Measurements from ENCODE around the gene C2orf69. TPM values are rescaled to one million over a fixed set of nuclear protein-coding genes. Genes with fewer than 3 reads are reported as not detected.

C2orf69 gene
- total RNA-seq, 1 experiment from 2014 or later: 16.4 TPM

DNA sequence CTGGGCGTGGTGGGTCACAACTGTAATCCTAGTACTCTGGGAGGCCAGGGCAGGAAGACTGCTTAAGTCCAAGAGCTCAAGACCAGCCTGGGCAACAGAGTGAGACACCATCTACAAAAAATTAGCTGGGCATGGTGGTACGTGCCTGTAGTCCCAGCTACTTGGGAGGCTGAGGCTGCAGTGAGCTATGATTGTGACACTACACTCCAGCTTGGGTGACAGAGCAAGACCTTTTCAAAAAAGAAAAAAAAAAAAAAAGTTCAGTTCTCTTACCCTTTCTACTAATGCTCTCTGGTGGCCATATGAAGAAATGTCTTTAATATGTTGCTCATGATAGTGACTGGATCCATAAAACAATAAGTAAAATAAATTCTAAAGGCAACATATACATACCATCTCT, 29.3 kb downstream of the C2orf69 start:
- no peaks in the 10 kb centered on the region for H3K9me3 ChIP-seq (ENCODE audit: low read depth, low read length, poor library complexity, severe bottlenecking)
- intact Hi-C loops (cut with micrococcal nuclease; ENCODE audit: unreplicated experiment): loop anchor here (5.0 kb wide), 1 partner anchor 238 kb away; no protein-coding TSS in a partner anchor

GRCh38 chr2:199943373-199943772, 32.3 kb downstream of the C2orf69 start:
- no peaks in the 10 kb centered on the region for H3K27me3 ChIP-seq (replicated peaks; ENCODE audit: insufficient read depth, low read depth, low read length, poor library complexity)
- CTCF ChIA-PET: no interaction called here
- peaks cover 16% of the 10 kb centered on the region for H3K36me3 ChIP-seq (ENCODE audit: insufficient read depth, low read length, poor library complexity, severe bottlenecking)
- no peak overlapping the region for H3K4me3 ChIP-seq (ENCODE audit: low read depth, low read length, poor library complexity, severe bottlenecking)
- no TSS peak for BruUV-seq (replicated peaks)
- no peaks in the 10 kb centered on the region for H3K4me1 ChIP-seq (ENCODE audit: insufficient read depth, low read length, poor library complexity, severe bottlenecking)
- POLR2A ChIA-PET (ENCODE audit: low non-redundant PET): no interaction called here
- no peak for DNase-seq (ENCODE audit: low spot score)
- H3K27ac ChIP-seq (ENCODE audit: low read depth, low read length, poor library complexity, severe bottlenecking): no peak overlapping the region
- H3K9me3 ChIP-seq (ENCODE audit: low read depth, low read length, poor library complexity, severe bottlenecking): no peaks in the 10 kb centered on the region
- intact Hi-C loops (cut with micrococcal nuclease; ENCODE audit: unreplicated experiment): loop anchor here (5.0 kb wide), 1 partner anchor 241 kb away; no protein-coding TSS in a partner anchor
- TF ChIP-seq EZH2 (IDR thresholded peaks at IDR 0.05; ENCODE audit: borderline replicate concordance, low read depth, low read length, poor library complexity, severe bottlenecking) (no peak), CTCF (conservative IDR thresholded peaks at IDR 0.05; ENCODE audit: low read depth, low read length) (no peak)

More for the DNA sequence above, 29.3 kb downstream of the C2orf69 start:
- no peak overlapping the region for H3K27ac ChIP-seq (ENCODE audit: low read depth, low read length, poor library complexity, severe bottlenecking)
- POLR2A ChIA-PET (ENCODE audit: low non-redundant PET): interaction anchor here (0.6 kb wide), 1 partner anchor 17 kb away, joined by 7 read pairs; no protein-coding TSS in a partner anchor
- peak; percentile 60 for DNase-seq (ENCODE audit: low spot score)
- H3K27me3 ChIP-seq (replicated peaks; ENCODE audit: insufficient read depth, low read depth, low read length, poor library complexity): no peaks in the 10 kb centered on the region
- CTCF ChIA-PET: interaction anchor here (0.6 to 0.9 kb wide), 4 partner anchors 39 to 237 kb away, joined by 3 to 4 read pairs (median 4); no protein-coding TSS in a partner anchor
- H3K4me3 ChIP-seq (ENCODE audit: low read depth, low read length, poor library complexity, severe bottlenecking): no peak overlapping the region
- peaks cover 11% of the 10 kb centered on the region for H3K36me3 ChIP-seq (ENCODE audit: insufficient read depth, low read length, poor library complexity, severe bottlenecking)
- no TSS peak for BruUV-seq (replicated peaks)
- no peaks in the 10 kb centered on the region for H3K4me1 ChIP-seq (ENCODE audit: insufficient read depth, low read length, poor library complexity, severe bottlenecking)
- TF ChIP-seq EZH2 (IDR thresholded peaks at IDR 0.05; ENCODE audit: borderline replicate concordance, low read depth, low read length, poor library complexity, severe bottlenecking) (no peak), CTCF (conservative IDR thresholded peaks at IDR 0.05; ENCODE audit: low read depth, low read length) (peak; percentile 46)

DNA sequence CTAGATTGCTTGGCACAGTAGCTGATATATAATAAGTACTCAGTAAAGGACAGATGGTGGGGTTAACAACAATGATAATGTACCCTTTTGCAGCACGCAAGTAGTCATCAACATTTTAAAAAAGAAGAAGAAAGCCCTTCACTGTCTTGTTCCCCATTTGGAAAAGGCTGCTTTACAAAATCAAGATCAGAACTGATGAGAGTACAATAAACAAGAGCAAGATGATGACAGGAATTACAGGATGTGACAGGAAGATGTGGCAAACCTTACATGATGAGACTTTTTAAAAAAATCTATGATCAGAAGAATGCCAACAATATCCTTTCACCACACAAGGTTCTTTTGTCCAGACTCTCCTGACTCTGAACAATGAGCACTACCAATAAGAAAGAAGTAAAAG, 35.1 kb downstream of the C2orf69 start:
- H3K27ac ChIP-seq (ENCODE audit: low read depth, low read length, poor library complexity, severe bottlenecking): no peak overlapping the region
- TF ChIP-seq CTCF (conservative IDR thresholded peaks at IDR 0.05; ENCODE audit: low read depth, low read length) (no peak), EZH2 (IDR thresholded peaks at IDR 0.05; ENCODE audit: borderline replicate concordance, low read depth, low read length, poor library complexity, severe bottlenecking) (no peak)
- no peaks in the 10 kb centered on the region for H3K4me1 ChIP-seq (ENCODE audit: insufficient read depth, low read length, poor library complexity, severe bottlenecking)
- H3K4me3 ChIP-seq (ENCODE audit: low read depth, low read length, poor library complexity, severe bottlenecking): no peak overlapping the region
- POLR2A ChIA-PET (ENCODE audit: low non-redundant PET): no interaction called here
- H3K27me3 ChIP-seq (replicated peaks; ENCODE audit: insufficient read depth, low read depth, low read length, poor library complexity): no peaks in the 10 kb centered on the region
- no TSS peak for BruUV-seq (replicated peaks)
- peaks cover 16% of the 10 kb centered on the region for H3K36me3 ChIP-seq (ENCODE audit: insufficient read depth, low read length, poor library complexity, severe bottlenecking)
- CTCF ChIA-PET: no interaction called here
- intact Hi-C loops (cut with micrococcal nuclease; ENCODE audit: unreplicated experiment): no loop called here
- H3K9me3 ChIP-seq (ENCODE audit: low read depth, low read length, poor library complexity, severe bottlenecking): no peaks in the 10 kb centered on the region
- DNase-seq (ENCODE audit: low spot score): no peak
